CD4-positive, alpha-beta T cell treated with Interleukin-1 beta for 1 hour (primary cell): ENCODE results near the gene PCED1B.
"Not testable (repeated sequence)": the region's sequence is repeated elsewhere in the genome, so short reads cannot be mapped to it uniquely, and the experiment has no call there.

Source experiments
- DNase-seq, 2 donors: peaks; one replicate each; pipeline ENCODE4 v3.0.0-alpha.2; 2020 to 2022

Gene PCED1B

DNA sequence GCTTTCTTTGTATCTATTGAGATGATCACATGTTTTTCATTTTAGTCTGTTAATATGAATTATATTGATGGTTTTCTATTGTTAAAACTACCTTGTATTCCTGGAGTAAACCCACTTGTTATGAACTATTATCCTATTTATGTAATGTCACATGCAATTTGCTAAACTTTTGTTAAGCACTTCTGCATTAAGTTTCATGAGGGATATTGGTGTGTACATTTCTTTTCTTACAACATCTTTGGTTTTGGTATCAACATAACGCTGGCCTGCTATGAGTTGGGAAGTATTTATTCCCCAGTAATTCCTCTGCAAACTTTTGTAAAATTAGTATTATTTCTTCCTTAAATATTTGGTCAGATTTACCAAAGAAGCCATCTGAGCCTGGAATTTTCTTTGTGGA lies 46.8 kb downstream of the PCED1B start:
- DNase-seq: no peak

DNA sequence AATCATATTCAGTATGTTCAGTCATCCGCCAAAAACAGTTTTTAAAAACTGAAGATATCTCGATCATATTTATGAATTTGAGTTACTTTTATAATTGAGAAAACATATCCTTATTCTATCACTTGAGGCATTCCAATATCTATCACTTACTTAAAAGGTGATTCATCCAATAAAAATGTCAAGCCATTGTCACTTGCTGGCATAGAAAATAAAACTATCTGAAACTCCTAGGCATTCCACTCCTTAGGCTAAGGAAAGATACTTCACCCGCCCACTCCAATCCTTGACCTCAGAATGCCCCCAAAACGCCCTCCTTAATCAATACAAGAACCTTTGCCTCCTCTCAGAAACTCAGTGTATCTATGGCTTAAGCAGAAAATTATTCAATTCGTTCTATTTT lies 51.6 kb downstream of the PCED1B start:
- no peak for DNase-seq

DNA sequence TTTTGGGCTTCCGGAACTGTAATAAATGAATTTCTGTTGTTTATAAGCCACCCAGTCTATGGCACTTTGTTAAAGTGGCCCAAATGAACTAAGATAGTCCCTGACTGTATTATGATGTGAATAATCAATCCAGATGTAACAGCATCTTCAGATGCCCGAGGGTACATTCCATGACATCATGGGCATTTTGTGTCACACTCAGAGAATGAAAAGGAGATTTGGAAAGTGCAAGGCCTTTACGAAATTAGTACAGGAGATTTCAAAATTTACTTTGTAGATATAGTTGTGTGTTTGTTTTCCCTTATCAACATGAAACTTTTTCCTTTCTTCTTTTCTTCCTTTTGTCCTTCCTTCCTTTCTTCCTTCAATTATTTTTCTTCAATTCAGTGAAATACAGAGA lies 54.6 kb downstream of the PCED1B start:
- no peak for DNase-seq

GRCh38 chr12:47135578-47135977 lies 56.2 kb downstream of the PCED1B start:
- DNase-seq: no peak

DNA sequence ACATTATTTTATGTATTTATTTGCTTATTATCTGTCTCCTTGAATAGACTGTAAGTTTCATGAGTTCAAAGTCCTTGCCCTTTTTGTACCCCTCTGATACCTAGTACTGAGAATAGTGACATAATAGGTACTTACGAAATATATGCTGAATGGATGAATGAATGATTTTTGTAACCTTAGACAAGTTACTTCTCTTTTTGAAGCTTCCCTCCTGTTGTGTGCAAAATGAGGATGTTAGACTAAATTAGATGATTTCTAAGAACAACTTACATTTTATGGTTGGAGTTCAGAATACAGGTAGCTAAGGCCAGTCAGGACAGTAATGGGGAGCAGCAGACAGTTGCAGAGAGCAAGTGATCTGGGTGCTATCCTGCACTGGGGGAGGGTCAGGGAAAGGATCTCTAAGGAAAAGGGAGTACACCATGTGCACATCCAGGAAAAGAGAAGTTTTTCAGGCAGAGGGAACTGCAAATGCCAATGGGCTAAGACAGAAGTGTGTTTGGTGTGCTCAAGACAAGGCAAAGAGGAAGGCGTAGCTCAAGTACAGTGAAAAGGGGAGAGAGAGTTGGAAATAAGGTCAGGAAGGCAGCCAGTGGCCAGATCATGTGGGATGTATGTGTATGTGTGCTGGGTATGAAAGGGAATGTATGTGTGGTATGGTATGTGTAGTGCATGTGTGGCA lies 59.7 kb downstream of the PCED1B start:
- DNase-seq: no peak

GRCh38 chr12:47141459-47141858 lies 62.0 kb downstream of the PCED1B start:
- DNase-seq: no peak

DNA sequence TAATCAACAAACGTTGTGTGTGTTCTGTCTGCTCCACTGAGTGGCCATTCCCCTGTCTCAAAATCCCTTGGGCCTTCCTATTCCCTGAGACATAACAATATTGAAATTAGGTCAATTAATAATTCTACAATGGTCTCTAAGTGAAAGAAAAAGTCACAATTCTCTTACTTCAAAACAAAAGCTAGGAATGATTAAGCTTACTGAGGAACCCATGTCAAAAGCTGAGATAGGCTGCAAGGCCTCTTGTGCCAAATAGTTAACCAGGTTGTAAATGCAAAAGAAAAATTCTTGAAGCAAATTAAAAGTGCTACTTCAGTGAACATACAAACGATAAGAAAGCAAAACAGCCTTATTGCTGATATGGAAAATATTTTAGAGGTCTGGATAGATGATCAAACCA lies 65.3 kb downstream of the PCED1B start:
- no peak for DNase-seq

DNA sequence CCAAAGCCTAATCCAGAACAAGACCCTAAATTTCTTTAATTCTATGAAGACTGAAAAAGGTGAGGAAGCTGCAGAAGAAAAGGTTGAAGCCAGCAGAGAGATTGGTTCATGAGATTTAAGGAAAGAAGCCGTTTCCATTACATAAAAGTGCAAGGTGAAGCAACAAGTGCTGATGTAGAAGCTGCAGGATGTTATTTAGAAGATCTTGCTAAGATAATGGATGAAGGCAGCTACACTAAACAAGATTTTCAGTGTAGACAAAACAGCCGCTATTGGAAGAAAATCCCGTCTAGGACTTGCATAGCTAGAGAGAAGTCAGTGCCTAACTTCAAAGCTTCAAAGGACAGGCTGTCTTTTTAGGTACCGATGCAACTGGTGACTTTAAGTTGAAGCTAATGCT lies 65.8 kb downstream of the PCED1B start:
- peak in 1 of 2 donors; percentile 17 for DNase-seq

GRCh38 chr12:47147739-47148138 lies 68.3 kb downstream of the PCED1B start:
- no peak for DNase-seq

DNA sequence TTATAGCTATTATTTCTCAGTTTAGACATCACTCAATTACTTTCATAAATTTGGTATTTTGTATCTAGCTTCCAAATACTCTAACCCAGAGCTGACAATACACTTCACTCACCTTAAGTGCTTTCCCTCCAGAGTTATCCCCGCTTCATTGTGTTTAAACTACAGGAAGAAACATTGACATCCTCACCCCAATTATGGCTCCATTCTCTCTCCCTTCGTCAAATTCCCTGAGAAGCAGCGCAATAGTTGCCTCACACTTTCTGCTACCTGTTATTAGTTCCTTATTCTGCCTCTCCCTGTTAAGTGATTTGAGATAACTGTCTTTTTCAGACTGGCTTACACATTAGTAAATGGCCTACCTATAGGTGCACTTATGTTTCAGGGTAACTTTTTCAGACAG lies 69.7 kb downstream of the PCED1B start:
- DNase-seq: no peak

GRCh38 chr12:47152095-47152494 lies 72.7 kb downstream of the PCED1B start:
- no peak for DNase-seq

DNA sequence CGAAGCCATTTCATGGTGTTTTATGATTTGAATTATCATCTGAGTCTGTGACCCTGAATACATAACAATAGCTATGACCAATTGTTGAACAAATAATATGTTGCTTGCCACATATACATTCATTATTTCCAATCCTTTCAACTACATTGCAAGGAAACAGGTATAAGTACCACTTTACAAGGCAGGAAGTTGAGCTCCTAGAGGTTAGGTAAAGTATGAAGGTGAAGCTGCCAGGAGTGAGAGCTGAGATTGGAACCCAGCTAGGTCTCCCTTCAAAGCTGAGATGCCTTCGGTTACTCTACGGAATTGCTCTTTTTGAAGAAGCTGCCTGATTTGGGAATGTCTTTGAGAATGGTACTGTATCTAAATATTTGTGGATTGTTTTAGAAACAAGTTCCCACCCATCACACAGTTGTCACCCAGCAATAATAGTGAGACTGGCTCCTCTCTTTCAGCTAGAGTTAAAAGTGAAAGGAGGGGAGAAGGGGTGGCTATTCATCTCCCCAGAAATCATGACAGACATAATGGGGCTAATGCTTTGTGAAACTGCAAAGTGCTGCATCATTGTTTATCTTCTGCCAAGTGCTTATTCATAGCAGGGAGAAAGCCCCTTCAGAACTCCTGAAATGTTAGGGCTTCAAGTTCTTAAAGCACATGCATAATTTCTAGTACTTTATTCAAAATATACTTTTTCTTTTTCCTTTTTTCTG lies 76.2 kb downstream of the PCED1B start:
- DNase-seq: no peak

DNA sequence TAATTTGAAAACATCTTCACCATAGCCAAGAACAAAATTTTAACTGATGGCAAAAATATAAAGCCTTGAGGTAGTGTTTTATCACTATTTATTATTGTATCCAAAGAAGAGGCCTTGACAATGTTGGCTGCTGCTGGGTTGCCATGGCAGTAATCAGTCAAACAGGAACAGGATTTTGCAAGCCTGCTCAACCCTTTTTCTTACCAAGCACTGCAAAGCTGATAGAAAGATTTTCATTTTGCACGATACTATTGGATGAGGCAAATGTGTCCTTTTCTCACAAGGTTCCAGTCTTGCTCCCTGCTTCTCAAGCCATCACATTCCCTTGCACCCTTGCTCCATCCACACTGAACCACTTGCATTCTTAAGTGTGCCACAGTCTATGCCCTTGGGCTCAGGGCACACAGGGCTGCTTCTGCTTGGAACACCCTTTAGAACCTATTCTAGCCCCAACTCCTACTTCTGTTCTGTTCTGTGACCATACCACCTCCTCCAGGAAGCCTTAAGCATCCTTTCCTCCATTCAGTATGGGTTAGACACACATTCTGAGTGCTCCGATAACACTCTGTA lies 76.8 kb downstream of the PCED1B start:
- peak; percentile 3 to 13 for DNase-seq

DNA sequence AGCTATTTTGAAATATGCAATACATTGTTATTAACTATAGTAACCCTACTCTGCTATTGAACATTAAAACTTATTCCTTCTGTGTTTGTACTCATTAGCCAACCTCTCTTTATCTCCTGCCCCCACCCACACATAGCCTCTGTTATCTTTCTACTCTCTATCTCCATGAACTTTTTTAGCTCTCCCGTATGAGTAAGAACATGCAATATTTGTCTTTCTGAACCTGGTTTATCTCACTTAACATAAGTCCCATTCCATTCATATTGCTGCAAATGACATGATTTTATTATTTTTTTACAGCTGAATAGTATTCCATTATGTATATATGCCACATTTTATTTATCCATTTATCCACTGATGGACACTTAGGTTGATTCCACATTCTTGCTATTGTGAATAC lies 79.4 kb downstream of the PCED1B start:
- DNase-seq: no peak

DNA sequence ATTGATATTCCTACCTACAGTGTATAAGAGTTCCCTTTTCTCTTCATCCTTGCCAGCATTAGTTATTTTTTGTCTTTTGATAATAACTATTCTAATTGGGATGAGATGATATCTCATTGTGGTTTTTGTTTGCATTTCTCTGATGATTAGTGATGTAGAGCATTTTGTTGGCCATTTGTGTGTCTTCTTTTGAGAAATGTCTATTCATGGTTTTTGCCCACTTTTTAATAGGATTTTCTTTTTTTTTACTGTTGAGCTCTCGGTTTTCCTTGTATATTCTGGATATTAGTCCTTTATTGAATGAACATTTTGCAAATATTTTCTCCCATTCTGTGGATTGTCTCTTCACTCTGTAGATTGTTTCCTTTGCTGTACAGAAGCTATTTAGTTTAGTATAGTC lies 79.9 kb downstream of the PCED1B start:
- DNase-seq: no peak

- DNase-seq: no peak
Observed at GRCh38 chr12:47160316-47161244, 81.2 kb downstream of the PCED1B start.

GRCh38 chr12:47164116-47164515 lies 84.7 kb downstream of the PCED1B start:
- no peak for DNase-seq

GRCh38 chr12:47164724-47165439 lies 85.5 kb downstream of the PCED1B start:
- DNase-seq: no peak

DNA sequence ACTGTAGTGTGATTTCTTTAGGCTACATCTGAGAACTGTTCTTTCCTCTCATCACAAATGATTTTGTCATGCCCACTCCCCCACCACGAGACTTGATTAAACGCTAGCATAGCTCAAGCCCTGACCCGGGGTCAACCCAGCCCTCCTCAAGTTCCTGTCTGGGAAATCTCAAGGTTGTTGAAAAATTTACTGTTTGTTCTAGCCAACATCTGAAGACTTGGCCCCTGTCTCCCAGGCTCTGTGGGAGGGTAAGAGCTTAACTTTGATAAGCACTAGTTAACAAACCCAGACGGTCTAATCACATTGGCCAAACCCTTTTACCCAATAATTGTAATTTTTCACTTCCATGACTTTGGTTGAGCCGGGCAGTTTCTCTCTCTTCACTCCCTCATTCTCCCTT lies 86.5 kb downstream of the PCED1B start:
- DNase-seq: no peak

DNA sequence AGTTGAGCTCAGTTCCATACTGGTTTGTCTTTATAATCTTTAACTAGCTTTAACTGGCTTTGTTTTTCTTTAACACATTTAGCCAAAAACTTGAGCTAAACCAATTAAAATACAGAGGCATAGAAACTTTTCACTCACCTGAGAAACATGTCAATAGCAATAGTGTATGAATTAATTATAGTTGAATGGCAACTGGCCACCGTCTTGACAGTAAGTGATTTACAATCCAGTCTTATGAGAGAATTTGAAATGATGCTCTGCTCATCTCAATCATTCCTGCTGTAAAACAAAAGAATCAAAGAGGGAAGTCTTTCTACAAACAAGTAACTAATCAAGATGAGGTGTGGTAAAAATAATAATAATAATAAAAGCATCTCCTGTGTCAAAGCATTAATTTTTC lies 86.9 kb downstream of the PCED1B start:
- no peak for DNase-seq

DNA sequence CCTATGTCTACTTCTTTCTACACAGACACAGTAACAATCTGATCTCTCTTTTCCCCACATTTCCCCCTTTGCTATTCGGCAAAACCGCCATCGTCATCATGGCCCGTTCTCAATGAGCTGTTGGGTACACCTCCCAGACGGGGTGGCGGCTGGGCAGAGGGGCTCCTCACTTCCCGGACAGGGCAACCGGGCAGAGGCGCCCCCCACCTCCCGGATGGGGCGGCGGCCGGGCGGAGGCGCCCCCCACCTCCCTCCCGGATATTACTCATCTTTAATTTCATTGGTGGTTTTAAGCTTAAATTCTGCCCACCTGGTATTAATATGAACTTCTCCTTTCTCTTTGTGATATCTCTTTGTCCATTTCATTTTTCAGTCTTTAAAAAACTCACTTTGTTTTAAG lies 90.9 kb downstream of the PCED1B start:
- not testable (repeated sequence) for DNase-seq

- DNase-seq: no peak
Observed at GRCh38 chr12:47178014-47178413, 98.6 kb downstream of the PCED1B start.
